ENCODE data around the gene CLDN20. TPM values are rescaled to one million over a fixed set of nuclear protein-coding genes. Genes with fewer than 3 reads are reported as not detected.

The CLDN20 gene
- total and polyA plus RNA-seq, 2 of the 8 experiments (the other 6 are each of a cell fraction or from before 2014, with no cell fraction given) = not detected

DNA sequence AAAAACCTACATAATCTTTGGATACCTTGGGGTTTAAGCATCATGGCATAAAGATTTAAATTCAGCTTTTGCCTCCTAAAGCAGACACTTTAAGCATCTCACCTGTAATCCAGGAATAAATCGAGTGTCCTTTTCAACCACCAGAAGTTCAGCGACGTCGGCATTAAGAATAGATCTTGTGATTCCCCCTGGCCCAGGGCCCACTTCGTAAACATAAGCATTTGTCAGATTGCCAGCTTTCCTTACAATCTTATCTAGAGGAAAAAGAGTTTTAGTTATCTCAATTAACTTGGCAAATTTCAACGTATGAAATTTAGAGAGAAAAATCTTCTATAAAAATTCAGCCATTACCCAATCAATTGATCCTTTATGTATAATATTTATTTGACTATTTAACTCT, 47.3 kb downstream of the CLDN20 start:
- Histone ChIP-seq H2BK120ac (replicated peaks; ENCODE audit: low read depth, low read length) (no peak overlapping the region), H4K91ac (replicated peaks; ENCODE audit: insufficient read length, low read length) (no peak overlapping the region), H3K9me3 (ENCODE audit: insufficient read depth in 2 of 2, low read depth in 1 of 2, low read length in 1 of 2) (no peaks in the 10 kb centered on the region), H3K4me2 (ENCODE audit: insufficient read depth in 1 of 2, low read depth in 2 of 2, low read length in 2 of 2) (no peak overlapping the region), H2AK5ac (ENCODE audit: low read depth, low read length) (no peak overlapping the region), H2BK12ac (ENCODE audit: low read depth, low read length) (no peak overlapping the region), H3K79me2 (ENCODE audit: control insufficient read depth in 1 of 2, insufficient read depth in 2 of 2, low read length in 2 of 2) (peaks cover 0 to 30% of the 10 kb centered on the region in 2 experiments; a peak in 2 of 4 replicates), H4K5ac (ENCODE audit: insufficient read length, low read depth, low read length) (no peak overlapping the region), H4K8ac (ENCODE audit: extremely low read depth, insufficient read depth, low read length) (no peak overlapping the region), H4K20me1 (replicated peaks in 1 of 2; ENCODE audit: control insufficient read depth in 1 of 2, insufficient read depth in 2 of 2, low read length in 2 of 2) (peaks cover 1 to 2% of the 10 kb centered on the region in 2 experiments), H2AFZ (ENCODE audit: low read length) (no peak overlapping the region), H3K23ac (ENCODE audit: insufficient read length) (no peak overlapping the region), H2BK20ac (ENCODE audit: low read length) (no peak overlapping the region), H3K9ac (replicated peaks in 1 of 4; ENCODE audit: extremely low read depth in 1 of 4, low read depth in 3 of 4, low read length in 3 of 4) (no peak overlapping the region), H3K56ac (replicated peaks; ENCODE audit: insufficient read length, low read depth, low read length) (no peak overlapping the region), H3K4me1 (replicated peaks in 1 of 4; ENCODE audit: control insufficient read depth in 3 of 4, insufficient read depth in 4 of 4, low read length in 3 of 4) (no peaks in the 10 kb centered on the region), H3K4ac (replicated peaks; ENCODE audit: insufficient read length, low read depth, low read length) (no peak overlapping the region), H2BK5ac (ENCODE audit: low read depth, low read length) (no peak overlapping the region), H3K14ac (ENCODE audit: insufficient read length) (no peak overlapping the region), H3K27me3 (replicated peaks in 1 of 4; ENCODE audit: control insufficient read depth in 3 of 4, extremely low read depth in 1 of 4, insufficient read depth in 3 of 4, low read length in 3 of 4) (no peaks in the 10 kb centered on the region), H2BK15ac (ENCODE audit: low read length) (no peak overlapping the region), H3K4me3 (ENCODE audit: extremely low read depth in 1 of 4, insufficient read depth in 2 of 4, low read depth in 3 of 4, low read length in 4 of 4) (no peak overlapping the region), H3K79me1 (ENCODE audit: low read depth, low read length) (no peaks in the 10 kb centered on the region; the same call in 1 of the 2 replicates), H3K23me2 (ENCODE audit: low read depth, low read length) (peaks cover 6% of the 10 kb centered on the region), H3K27ac (ENCODE audit: low read depth, low read length) (no peak overlapping the region), H3K36me3 (ENCODE audit: control insufficient read depth in 2 of 4, insufficient read depth in 4 of 4, low read length in 3 of 4) (peaks cover 5 to 60% (median 21%) of the 10 kb centered on the region in 4 experiments; a peak in 7 of 8 replicates), H3K18ac (ENCODE audit: extremely low read depth, low read length) (no peak overlapping the region)
- DNase-seq (ENCODE audit: low read depth in 1 of 2, low spot score in 2 of 2) (no peak), FAIRE-seq (no peak)
- 87% methylated on average over 6 of the region's 6 CpGs; no CpG with 5 or more reads in 1 of the 2 experiments for WGBS, 2 experiments (ENCODE audit: extremely low coverage in 1 of 2, insufficient coverage in 1 of 2, insufficient read length in 1 of 2, insufficient replicate concordance in 2 of 2, low coverage in 1 of 2, low lambda C conversion rate in 2 of 2, missing lambda C conversion rate in 1 of 2)
- TF ChIP-seq RXRA (IDR thresholded peaks at IDR 0.05; ENCODE audit: insufficient read depth, low read depth, low read length) = no peak
- no peak for TF ChIP-seq YY1 (IDR thresholded peaks at IDR 0.05; ENCODE audit: low read depth, low read length)
- no peak for TF ChIP-seq KDM5A (IDR thresholded peaks at IDR 0.05; ENCODE audit: low read length)
- TF ChIP-seq POLR2A (IDR thresholded peaks at IDR 0.05; ENCODE audit: control extremely low read depth in 1 of 2, low read depth in 2 of 2, low read length in 2 of 2) = no peak
- TF ChIP-seq EGR1 (IDR thresholded peaks at IDR 0.05; ENCODE audit: borderline replicate concordance, low read depth, low read length) = no peak
- TF ChIP-seq MAFK (IDR thresholded peaks at IDR 0.05; ENCODE audit: low read depth, low read length) = no peak
- TF ChIP-seq KDM4A (IDR thresholded peaks at IDR 0.05; ENCODE audit: low read depth, low read length, severe bottlenecking) = no peak
- TF ChIP-seq GTF2F1 (IDR thresholded peaks at IDR 0.05; ENCODE audit: borderline replicate concordance, low read depth, low read length) = no peak
- TF ChIP-seq SIX5 (IDR thresholded peaks at IDR 0.05; ENCODE audit: low read depth, low read length) = no peak
- no peak for TF ChIP-seq ASH2L (IDR thresholded peaks at IDR 0.05; ENCODE audit: low read length)
- no peak for TF ChIP-seq RFX5 (IDR thresholded peaks at IDR 0.05; ENCODE audit: borderline replicate concordance, low read depth, low read length)
- no peak for TF ChIP-seq CBX5 (IDR thresholded peaks at IDR 0.05; ENCODE audit: low read depth, low read length)
- CTCF ChIA-PET (ENCODE audit: partially characterized antibody) = interaction anchor here (0.9 to 1.0 kb wide), 2 partner anchors 10 to 29 kb away, joined by 3 read pairs; no protein-coding TSS in a partner anchor
- POLR2A ChIA-PET (ENCODE audit: partially characterized antibody) = no interaction called here

Data from H1 (cell line).